Gastrocnemius medialis (tissue), 4 donors: ENCODE results near the gene CD209. TPM values are rescaled to one million over a fixed set of nuclear protein-coding genes. Genes with fewer than 3 reads are reported as not detected.

Experiments used
- ATAC-seq, 2 donors: fragments of 150-250 bp; one replicate each; pipeline ENCODE4 v1.9.1; 2016
- DNase-seq, 2 donors: peaks; one replicate each; pipeline ENCODE4 v3.0.0-alpha.2; 2019
- H3K27ac ChIP-seq, 4 donors: fragments of 200-600 bp; sonication (generic); 1 replicate in 1 of 4; 2 replicates in 3 of 4; pipeline ENCODE4 v1.5.1; 2016 to 2018; ENCODE audit warnings: mild to moderate bottlenecking in 2 of 4, moderate library complexity in 1 of 4
- H3K27me3 ChIP-seq, 3 donors: fragments of 200-600 bp; sonication (generic) in 2 of 3; 1 replicate in 1 of 3; 2 replicates in 2 of 3; pipeline versions ENCODE4 v1.5.1 to v1.6.0; 2016 to 2019; ENCODE audit warnings: mild to moderate bottlenecking in 1 of 3, moderate library complexity in 1 of 3
- H3K36me3 ChIP-seq, 2 donors: fragments of 200-600 bp; sonication (generic) in 1 of 2; one replicate each; pipeline ENCODE4 v1.5.1; 2017 to 2018
- H3K4me1 ChIP-seq, 2 donors: fragments of 200-600 bp; sonication (generic) in 1 of 2; one replicate each; pipeline ENCODE4 v1.5.1; 2016 to 2017; ENCODE audit warnings: mild to moderate bottlenecking in 2 of 2
- H3K4me3 ChIP-seq, 4 donors: fragments of 200-600 bp; sonication (generic) in 3 of 4; 1 replicate in 1 of 4; 2 replicates in 3 of 4; pipeline ENCODE4 v1.5.1; 2016 to 2019; ENCODE audit warnings: mild to moderate bottlenecking in 2 of 4
- H3K9me3 ChIP-seq, 3 donors: fragments of 200-600 bp; sonication (generic) in 2 of 3; 1 replicate in 1 of 3; 2 replicates in 2 of 3; pipeline ENCODE4 v1.5.1; 2016 to 2019
- CTCF ChIP-seq, 5 experiments: fragments of 450-650 bp in 3 of 5; fragments of 200-600 bp in 2 of 5; sonication (generic) in 2 of 5; IDR thresholded peaks in 4 of 5; conservative IDR thresholded peaks in 1 of 5; 1 replicate in 4 of 5; 2 replicates in 1 of 5; pipeline ENCODE4 v1.5.1; 2016 to 2019; ENCODE audit warnings: antibody characterized with exemption in 5 of 5, mild to moderate bottlenecking in 3 of 5, moderate library complexity in 3 of 5
- POLR2A ChIP-seq, 2 donors: fragments of 450-650 bp; IDR thresholded peaks; one replicate each; pipeline ENCODE4 v1.6.1; 2017; ENCODE audit warnings: antibody characterized with exemption in 2 of 2, mild to moderate bottlenecking in 2 of 2, moderate library complexity in 2 of 2
- in situ Hi-C, 4 donors: fragments of 200-750 bp; cut with MboI; loops; one replicate each; pipeline versions ENCODE4 v1.15.0 to v1.8.0; 2017; ENCODE audit warnings: low sequenced_read_pairs in 4 of 4
- intact Hi-C: fragments of 100-400 bp; cut with DNase I; formaldehyde crosslinking; loops from one replicate; pipeline ENCODE4 v1.15.1; 2023; ENCODE audit warnings: low total_unique reads
- total RNA-seq, 4 donors: library from RNA; depleted of rRNA; stranded (reverse); fragments of >200 nt; gene quantifications; one replicate each; pipeline versions ENCODE4 v1.1.0 to v1.2.3, GENCODE V29; 2016

CD209 gene
- total RNA-seq, 4 donors from 2014 or later = 0.56 to 1.3 (median 1.0) TPM

DNA sequence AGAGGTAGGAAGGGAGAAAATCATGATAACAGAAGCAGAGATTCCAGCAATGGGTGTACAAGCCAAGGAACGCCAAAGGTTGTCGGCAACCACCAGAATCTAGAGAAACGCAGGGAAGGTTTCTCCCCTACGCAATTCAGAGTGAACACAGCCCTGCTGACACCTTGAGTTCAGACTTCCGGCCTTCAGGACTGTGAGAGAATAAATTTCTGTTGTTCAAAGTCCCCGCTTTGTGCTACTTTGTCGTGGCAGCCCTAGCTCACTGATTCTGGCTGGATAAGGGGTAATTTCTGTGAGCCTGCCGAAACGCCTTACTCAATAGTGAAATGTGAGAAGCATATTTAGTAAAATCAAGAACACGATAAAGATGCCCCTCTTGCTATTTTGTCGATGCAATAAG lies 10.1 kb downstream of the CD209 start:
- Histone ChIP-seq H3K27ac (no peak overlapping the region), H3K4me1 (no peaks in the 10 kb centered on the region), H3K27me3 (peaks cover 0 to 2% (median 2%) of the 10 kb centered on the region in 3 donors), H3K9me3 (no peaks in the 10 kb centered on the region), H3K36me3 (no peaks in the 10 kb centered on the region), H3K4me3 (no peak overlapping the region)
- intact Hi-C loops (no loop called here), in situ Hi-C loops (no loop called here)
- DNase-seq (no peak), ATAC-seq (no peak)
- TF ChIP-seq POLR2A (IDR thresholded peaks at IDR 0.05) (no peak), CTCF (IDR thresholded peaks at IDR 0.05 in 4 of 5, conservative IDR thresholded peaks at IDR 0.05 in 1 of 5) (no peak)

GRCh38 chr19:7736148-7736547 lies 11.2 kb downstream of the CD209 start:
- Histone ChIP-seq H3K9me3 (no peaks in the 10 kb centered on the region), H3K36me3 (no peaks in the 10 kb centered on the region), H3K27me3 (peaks cover under 1 to 11% (median 11%) of the 10 kb centered on the region in 3 donors), H3K4me1 (no peaks in the 10 kb centered on the region), H3K4me3 (no peak overlapping the region), H3K27ac (no peak overlapping the region)
- no peak for ATAC-seq
- TF ChIP-seq CTCF (IDR thresholded peaks at IDR 0.05 in 4 of 5, conservative IDR thresholded peaks at IDR 0.05 in 1 of 5) (no peak), POLR2A (IDR thresholded peaks at IDR 0.05) (no peak)
- intact Hi-C loops = no loop called here
- no peak for DNase-seq
- in situ Hi-C loops = no loop called here

DNA sequence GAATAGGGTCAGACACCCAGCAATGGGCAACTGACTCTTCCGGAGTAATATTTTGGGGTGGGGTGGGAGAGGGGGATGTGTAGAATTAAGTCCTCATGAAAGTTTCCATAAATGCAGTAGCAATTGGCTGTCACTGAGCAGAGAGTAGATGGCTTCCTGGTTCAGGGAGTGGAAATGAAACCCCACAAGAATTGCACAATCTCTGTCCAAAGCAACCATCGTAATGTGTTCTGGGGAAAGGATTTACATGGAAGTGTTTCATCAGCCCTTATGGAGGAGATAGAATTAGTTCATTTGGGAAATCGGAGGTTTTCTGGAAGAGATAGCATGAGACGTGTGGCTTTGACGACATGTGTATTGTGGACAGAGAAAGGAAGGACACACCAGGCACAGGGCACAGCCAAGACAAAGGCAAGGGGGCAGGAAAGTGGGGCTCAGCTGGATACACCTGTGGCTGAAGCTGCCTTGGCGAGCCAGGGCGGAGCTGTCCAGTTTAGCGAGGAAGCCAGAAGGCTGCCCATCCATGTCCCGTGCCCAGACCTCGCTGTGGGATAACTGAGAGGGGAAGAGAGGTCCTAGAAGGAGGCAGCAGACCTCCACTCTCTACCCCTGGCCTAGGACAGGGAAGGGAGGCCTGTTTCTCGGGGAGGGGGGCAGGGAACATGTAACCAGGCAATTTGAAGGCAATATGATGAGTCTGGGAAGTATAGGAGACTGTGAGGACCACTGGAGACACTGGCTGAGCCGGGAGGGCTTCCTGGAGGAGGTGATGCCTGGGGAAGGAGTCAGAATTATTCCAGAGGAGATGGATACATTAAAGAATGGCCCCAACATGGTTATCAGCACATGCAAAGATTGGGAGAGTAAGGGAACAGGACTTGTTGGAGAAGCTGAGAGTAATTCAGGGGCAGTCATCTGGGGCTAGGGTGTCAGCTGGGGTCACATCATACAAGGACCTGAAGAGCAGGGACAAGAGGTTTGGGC lies 12.8 kb downstream of the CD209 start:
- Histone ChIP-seq H3K9me3 (no peaks in the 10 kb centered on the region), H3K27me3 (peaks cover 10 to 26% (median 26%) of the 10 kb centered on the region in 3 donors), H3K4me1 (no peaks in the 10 kb centered on the region), H3K36me3 (no peaks in the 10 kb centered on the region), H3K4me3 (no peak overlapping the region), H3K27ac (no peak overlapping the region)
- intact Hi-C loops = no loop called here
- no peak for TF ChIP-seq POLR2A (IDR thresholded peaks at IDR 0.05)
- no peak for TF ChIP-seq CTCF (IDR thresholded peaks at IDR 0.05 in 4 of 5, conservative IDR thresholded peaks at IDR 0.05 in 1 of 5)
- ATAC-seq (no peak), DNase-seq (no peak)
- in situ Hi-C loops = no loop called here

DNA sequence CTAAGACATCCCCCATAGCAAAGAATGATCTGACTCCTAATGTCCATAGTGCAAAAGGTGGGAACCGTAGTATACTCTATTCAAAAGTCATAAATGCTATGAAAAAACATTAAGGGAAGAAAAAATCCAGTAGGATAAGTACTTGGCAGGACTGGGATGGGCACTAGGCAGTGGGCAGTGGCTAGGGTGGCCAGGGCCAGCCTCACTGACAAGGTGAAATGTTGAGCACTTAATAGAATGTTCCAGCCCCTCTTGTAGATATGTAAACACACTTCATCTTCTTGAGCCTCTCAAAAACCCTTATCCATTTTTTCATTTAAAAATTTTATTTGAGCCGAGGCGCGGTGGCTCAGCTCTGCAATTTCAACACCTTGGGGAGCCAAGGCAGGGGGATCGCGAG lies 14.0 kb downstream of the CD209 start:
- H3K27me3 ChIP-seq = peaks cover 20 to 34% (median 32%) of the 10 kb centered on the region in 3 donors

More for the DNA sequence above, 14.0 kb downstream of the CD209 start:
- no peaks in the 10 kb centered on the region for H3K4me1 ChIP-seq
- no peak overlapping the region for H3K27ac ChIP-seq
- DNase-seq (no peak), ATAC-seq (no peak)
- no peaks in the 10 kb centered on the region for H3K9me3 ChIP-seq
- no peaks in the 10 kb centered on the region for H3K36me3 ChIP-seq
- intact Hi-C loops = no loop called here
- H3K4me3 ChIP-seq = no peak overlapping the region
- TF ChIP-seq CTCF (IDR thresholded peaks at IDR 0.05 in 4 of 5, conservative IDR thresholded peaks at IDR 0.05 in 1 of 5) = no peak
- no peak for TF ChIP-seq POLR2A (IDR thresholded peaks at IDR 0.05)
- in situ Hi-C loops = no loop called here
